HG03575 (cell line): ENCODE results near the gene FOXJ1.

ENCODE experiments used
- ATAC-seq: cut with Tn5 transposase; IDR thresholded peaks from one replicate; pipeline ENCODE4 v1.9.1; 2021; ENCODE audit not compliant: unreplicated experiment, insufficient number of reproducible peaks, low FRiP score; ENCODE audit errors: extremely low read depth

Gene FOXJ1

GRCh38 chr17:76161619-76162266, 20.7 kb upstream of the FOXJ1 start:
- ATAC-seq: no peak

GRCh38 chr17:76160896-76161528, 20.0 kb upstream of the FOXJ1 start:
- ATAC-seq: no peak

GRCh38 chr17:76159157-76159556, 18.1 kb upstream of the FOXJ1 start:
- no peak for ATAC-seq

- ATAC-seq: no peak
Observed at GRCh38 chr17:76157759-76158158, 16.7 kb upstream of the FOXJ1 start.

GRCh38 chr17:76156662-76156991, 15.6 kb upstream of the FOXJ1 start:
- no peak for ATAC-seq

GRCh38 chr17:76155988-76156661, 15.1 kb upstream of the FOXJ1 start:
- ATAC-seq: no peak

- no peak for ATAC-seq
Observed at GRCh38 chr17:76154936-76155845, 14.1 kb upstream of the FOXJ1 start.

GRCh38 chr17:76154292-76154691, 13.2 kb upstream of the FOXJ1 start:
- ATAC-seq: no peak

- ATAC-seq: no peak
Observed at GRCh38 chr17:76153640-76154039, 12.6 kb upstream of the FOXJ1 start.

GRCh38 chr17:76153202-76153601, 12.2 kb upstream of the FOXJ1 start:
- ATAC-seq: no peak

- ATAC-seq: no peak
Observed at GRCh38 chr17:76152591-76152990, 11.5 kb upstream of the FOXJ1 start.

GRCh38 chr17:76151896-76152454, 10.9 kb upstream of the FOXJ1 start:
- ATAC-seq: no peak

- ATAC-seq: no peak
Observed at GRCh38 chr17:76150712-76151622, 9.9 kb upstream of the FOXJ1 start.

GRCh38 chr17:76149214-76149613, 8.2 kb upstream of the FOXJ1 start:
- no peak for ATAC-seq

GRCh38 chr17:76148015-76148326, 6.9 kb upstream of the FOXJ1 start:
- no peak for ATAC-seq

GRCh38 chr17:76147211-76148014, 6.4 kb upstream of the FOXJ1 start:
- ATAC-seq: no peak

- no peak for ATAC-seq
Observed at GRCh38 chr17:76146053-76146851, 5.2 kb upstream of the FOXJ1 start.
